Fibroblast of mammary gland (primary cell): ENCODE results near the gene RAB43.
A peak's percentile ranks its signal among the peaks of the same experiment; 100 is the strongest.

Experiments
- DNase-seq: peaks from one replicate; pipeline ENCODE4 v3.0.0-alpha.2; 2010; ENCODE audit warnings: low read depth
- H3K4me3 ChIP-seq: 2 replicates; pipeline ENCODE4 v1.5.1; 2011; ENCODE audit warnings: low read depth, mild to moderate bottlenecking, low read length, moderate library complexity; ENCODE audit not compliant: control insufficient read depth
- CTCF ChIP-seq: conservative IDR thresholded peaks from 2 replicates; pipeline ENCODE4 v1.5.1; 2011; ENCODE audit warnings: low read depth, low read length, inconsistent platforms; ENCODE audit not compliant: control insufficient read depth, insufficient read depth

The RAB43 gene

GRCh38 chr3:129120254-129121004, 1.2 kb downstream of the RAB43 start:
- peak; percentile 88 for DNase-seq
- peak overlapping the region; percentile 76 for H3K4me3 ChIP-seq
- TF ChIP-seq CTCF: peak; percentile 23

- no peak for TF ChIP-seq CTCF
- no peak for DNase-seq
- peak overlapping the region; percentile 76 for H3K4me3 ChIP-seq
These were observed 2.1 kb downstream of the RAB43 start for GRCh38 chr3:129119365-129120100.

- no peak for TF ChIP-seq CTCF
- no peak overlapping the region for H3K4me3 ChIP-seq
These were observed 2.9 kb downstream of the RAB43 start for GRCh38 chr3:129118745-129119144.

GRCh38 chr3:129117134-129117533, 4.5 kb downstream of the RAB43 start:
- no peak for TF ChIP-seq CTCF
- no peak for DNase-seq
- H3K4me3 ChIP-seq: no peak overlapping the region

More at GRCh38 chr3:129118745-129119144, 2.9 kb downstream of the RAB43 start:
- DNase-seq: no peak

GRCh38 chr3:129116482-129116946, 5.1 kb downstream of the RAB43 start:
- no peak for DNase-seq
- no peak overlapping the region for H3K4me3 ChIP-seq
- TF ChIP-seq CTCF: no peak

GRCh38 chr3:129114455-129114854, 7.1 kb downstream of the RAB43 start:
- no peak for DNase-seq
- H3K4me3 ChIP-seq: no peak overlapping the region
- no peak for TF ChIP-seq CTCF
